HG03378 (cell line): ENCODE data around the gene RPGR.

Experiments
- ATAC-seq: cut with Tn5 transposase; IDR thresholded peaks from one replicate; pipeline ENCODE4 v1.9.1; 2021; ENCODE audit warnings: mild to moderate bottlenecking, moderate library complexity; ENCODE audit not compliant: unreplicated experiment

RPGR gene

DNA sequence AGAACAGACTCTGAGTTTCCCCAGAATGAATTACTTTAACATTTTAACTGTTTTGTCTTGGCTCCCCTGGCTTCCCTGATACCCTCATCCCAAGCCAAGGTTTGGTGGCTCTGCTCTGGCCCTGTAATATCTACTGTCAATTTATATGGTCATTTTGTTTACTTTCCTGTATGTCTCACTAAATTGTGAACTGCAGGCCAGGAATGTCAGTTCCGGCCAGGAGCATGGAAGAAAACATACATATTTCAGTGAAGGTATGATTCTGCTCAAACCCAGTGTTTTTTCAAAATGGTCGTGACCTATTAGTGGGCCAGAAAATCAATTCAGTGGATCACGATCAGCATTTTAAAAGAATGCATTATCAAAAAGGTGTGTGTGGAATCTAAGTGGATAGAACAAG, 1.2 kb downstream of the RPGR start:
- no peak for ATAC-seq

DNA sequence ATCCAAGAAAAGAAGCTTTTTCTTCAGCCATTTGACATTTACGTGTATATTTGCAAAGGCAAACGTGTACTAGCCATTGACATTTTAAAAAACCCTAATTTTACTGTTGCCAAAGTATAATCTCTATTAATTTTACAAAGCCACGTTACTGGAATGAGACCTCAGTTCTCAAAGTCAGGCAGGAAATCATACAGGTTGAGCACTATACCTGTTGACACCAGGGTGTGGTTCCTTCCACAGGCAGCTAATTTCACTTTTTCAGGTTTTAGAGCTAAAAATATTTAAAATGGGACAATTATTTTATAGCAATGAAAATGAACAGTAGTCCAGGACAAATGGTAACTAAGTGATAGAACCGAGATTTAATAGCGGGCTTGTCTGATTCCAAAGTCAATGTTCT, 6.5 kb downstream of the RPGR start:
- no peak for ATAC-seq

DNA sequence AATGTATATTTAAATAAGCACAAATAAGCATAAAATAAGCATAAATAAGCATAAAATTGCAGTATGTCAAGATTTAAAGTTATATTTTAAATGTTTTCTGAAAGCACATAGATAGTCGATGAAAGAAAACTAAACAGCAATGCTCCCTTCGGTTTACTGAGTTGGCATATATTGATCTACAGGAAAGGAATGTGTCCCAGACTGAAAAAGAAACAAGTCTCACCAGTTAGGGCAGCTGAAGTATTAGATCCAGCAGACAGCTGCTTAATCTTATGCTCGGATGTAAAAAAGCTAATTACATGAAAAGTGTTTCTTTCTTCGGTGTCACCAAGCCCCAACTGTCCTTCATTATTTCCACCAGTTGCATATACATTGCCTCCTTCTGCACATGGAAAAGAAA, 8.7 kb downstream of the RPGR start:
- ATAC-seq = no peak

DNA sequence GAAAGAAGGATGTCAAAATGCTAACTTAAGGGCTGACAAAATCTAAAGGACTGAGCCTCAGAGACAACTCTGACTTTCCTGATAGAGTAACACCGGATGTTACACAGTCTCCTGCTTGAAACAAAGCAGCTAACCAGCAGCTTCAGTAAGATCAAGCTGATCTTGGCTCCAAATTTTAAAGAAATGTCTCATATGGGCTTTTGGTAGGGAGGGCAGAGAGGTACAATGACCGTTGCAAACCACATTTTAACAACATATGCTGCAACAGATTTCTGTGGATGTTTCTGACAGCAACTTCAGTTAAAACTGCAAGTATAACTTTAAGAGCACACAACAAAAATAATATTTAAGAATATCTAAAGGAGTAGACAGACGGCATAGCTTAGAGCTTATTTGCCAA, 9.1 kb downstream of the RPGR start:
- ATAC-seq = no peak

DNA sequence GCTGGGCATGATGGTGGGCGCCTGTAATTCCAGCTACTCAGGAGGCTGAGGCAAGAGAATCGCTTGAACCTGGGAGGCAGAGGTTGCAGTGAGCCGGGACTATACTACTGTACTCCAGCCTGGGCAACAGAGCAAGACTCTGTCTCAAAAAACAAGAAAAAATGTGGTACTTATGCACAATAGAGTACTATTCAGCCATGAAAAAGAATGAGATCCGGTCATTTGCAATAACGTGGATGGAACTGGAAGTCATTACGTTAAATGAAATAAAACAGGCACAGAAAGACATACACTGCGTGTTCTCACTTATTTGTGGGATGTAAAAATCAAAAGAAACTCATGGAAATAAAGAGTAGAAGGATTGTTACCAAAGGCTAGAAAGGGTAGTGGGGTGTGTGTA, 12.1 kb downstream of the RPGR start:
- no peak for ATAC-seq

DNA sequence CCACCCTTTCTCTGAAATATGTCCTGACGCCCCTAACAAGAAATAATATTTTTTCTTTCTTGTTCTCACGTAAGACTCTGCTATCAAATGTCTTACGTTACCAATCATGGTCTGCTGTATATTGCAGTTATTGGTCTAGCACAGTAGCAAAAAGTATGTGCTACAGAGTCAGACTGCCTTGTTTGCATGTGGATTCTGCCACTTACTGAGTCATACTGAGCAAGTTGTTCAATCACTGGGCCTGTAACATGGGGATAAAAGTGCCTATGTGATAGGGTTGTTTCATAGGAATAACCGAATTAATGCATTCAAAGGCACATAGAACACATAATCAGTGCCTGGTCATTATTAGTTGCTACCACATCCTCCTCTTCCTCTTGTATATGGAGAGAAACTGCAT, 14.1 kb downstream of the RPGR start:
- no peak for ATAC-seq

DNA sequence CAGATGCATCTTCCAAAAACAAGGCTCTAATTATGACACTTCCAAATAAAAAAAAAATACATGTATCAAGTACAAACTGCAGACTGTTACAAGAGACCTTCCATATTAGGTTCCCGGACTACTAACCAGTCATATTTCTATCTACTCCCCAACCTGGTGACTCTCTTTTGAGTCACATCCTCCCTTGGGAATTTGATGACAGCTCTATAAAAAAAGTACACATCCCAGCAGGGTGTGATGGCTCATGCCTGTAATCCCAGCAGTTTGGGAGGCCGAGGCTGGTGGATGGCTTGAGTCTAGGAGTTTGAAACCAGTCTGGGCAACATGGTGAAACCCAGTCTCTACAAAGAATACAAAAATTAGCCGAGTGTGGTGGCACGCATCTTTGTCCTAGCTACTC, 14.9 kb downstream of the RPGR start:
- ATAC-seq = no peak

DNA sequence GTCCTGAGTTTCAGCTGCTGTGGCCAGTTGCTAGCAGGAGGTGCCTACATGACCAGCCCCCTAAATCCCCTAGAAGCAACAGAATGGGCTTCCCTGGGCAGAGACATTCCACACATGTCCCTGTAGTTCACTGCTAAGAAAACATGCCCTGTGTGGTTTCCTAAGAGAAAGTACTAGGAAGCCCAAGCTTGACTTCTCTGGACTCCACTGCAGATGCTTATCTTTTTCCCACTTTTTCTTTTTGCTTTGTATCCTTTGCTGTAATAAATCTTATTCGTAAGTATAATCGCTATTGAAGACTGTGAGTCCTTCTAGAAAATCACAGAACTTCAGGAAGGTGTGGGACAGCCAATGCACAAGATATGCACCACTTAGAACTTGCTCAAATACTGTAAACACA, 15.6 kb downstream of the RPGR start:
- ATAC-seq = no peak

DNA sequence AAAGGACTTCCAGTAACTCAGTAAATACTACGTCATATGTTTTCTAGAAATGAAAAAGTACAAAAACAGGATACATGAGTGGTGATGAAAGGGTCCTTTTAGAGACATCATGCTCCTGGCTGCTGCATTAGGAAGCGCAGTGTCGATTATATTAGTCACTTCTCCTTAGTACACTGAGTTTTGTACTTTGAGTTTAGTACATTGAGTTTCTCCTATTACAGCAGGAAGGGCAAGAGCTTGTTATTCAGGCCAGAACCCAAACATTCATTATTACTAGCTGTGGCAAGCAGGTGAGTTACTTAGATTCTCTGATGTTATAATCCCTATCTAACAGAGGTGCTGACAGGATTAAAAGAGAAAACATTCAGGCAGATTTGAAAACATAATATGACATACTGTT, 21.3 kb downstream of the RPGR start:
- no peak for ATAC-seq

DNA sequence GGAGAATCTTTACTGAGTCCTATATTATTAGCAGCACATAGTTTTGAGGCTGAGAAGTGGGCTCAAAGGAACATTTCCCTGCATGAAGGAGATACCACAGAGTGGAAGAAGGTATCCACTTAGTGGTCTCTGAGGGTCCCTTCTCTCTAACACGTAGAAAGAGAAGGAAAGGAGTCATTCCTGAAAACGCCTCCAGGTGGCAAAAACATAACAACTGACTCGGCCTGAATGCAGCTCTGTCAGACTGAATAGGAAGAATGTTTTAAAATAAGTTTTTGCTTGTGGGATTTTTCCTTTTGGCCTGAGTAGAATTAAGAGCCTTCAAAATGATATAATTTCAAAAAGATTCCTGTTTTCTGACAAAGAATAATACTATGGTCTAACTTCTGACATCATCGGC, 23.3 kb downstream of the RPGR start:
- no peak for ATAC-seq

DNA sequence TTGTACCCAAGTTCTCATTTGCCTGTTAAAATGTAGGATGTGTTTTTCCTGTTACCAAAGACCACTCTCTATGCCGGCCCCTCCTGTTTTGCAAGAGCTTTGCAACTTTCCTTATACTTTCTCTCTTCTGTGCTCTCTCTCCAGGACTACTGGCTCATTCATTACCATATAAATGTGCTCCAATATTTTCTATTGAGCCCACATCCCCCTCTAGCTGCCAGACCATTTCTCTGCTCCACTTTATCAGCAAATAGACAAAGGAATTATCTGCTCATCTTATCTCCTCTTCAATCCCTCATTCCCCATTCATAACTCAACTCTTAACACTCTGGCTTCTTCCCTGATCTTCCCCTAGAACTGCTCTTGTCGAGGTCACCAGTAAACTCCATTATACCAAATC, 33.6 kb downstream of the RPGR start:
- no peak for ATAC-seq

DNA sequence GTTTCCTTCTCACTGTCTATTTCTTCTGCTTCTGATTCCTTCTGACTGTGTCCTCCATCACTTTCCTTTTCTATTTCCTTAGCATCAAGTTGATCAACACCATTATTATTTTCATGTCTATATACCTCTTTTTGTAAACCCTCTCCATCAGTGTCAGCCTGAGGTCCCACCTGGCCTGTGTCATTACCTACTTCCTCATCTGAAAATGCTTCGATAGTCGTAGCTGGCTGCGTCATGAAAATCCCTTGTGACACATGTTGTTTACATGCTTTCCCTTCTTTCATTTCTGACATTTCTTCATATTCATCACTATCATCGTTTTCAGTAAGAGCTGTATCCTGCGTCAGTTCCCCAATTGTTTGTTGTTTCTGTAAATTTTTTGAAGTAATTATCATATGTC, 39.6 kb downstream of the RPGR start:
- no peak for ATAC-seq

DNA sequence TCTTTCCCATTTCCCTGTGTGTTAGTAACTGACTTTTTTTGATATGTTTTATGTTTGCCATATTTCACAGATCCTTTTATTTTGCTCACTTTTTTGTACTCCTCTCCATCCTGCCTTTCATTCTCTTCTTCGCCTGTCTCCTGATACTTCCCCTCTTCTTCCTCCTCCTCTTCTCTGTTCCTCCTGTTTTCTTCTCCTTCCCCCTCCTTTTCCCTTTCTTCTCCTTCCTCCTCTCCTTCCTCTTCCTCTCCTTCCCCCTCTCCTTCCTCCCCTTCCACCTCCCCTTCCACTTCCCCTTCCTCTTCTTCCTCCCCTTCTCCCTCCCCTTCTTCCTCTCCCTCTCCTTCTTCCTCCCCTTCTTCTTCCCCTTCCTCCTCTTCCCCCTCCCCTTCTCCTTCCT, 41.7 kb downstream of the RPGR start:
- ATAC-seq = no peak

DNA sequence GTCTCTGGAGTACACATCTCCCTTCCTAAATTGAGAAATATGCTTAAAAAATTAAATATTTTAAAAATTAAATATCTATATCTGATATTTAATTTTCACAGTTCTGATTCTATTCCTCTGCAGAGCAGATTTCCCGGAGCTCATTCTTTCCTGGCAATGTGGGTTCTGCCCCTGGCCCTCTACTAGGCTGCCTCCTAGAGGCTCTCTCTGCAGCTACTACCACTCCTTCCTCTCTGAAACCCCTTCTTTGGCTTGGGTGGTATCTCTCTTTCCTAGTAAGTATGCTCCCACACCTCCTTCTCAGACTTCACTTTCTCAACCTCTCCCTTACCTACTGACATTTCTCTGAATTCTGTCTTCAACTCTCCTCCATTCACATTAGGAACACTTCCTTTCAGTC, 45.3 kb downstream of the RPGR start:
- ATAC-seq = no peak

DNA sequence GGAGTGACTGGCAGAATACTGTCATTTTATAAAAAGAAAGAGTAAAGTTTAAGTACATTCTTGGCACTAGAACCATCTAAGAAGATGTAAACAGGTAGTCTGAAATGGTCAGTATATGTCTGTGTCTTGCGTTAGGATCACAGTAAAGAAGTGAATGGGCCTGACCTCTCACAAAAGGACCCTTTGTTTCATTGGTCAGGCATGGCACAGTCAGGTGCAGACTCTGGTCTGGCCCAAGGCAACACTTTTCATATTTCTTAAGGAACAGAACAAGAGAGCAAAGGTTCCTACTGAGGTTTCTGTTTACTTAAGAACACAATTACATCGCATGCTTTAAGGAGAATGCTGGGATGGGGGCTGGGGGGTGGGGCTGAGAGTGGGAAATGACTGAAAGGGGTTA, 48.1 kb downstream of the RPGR start:
- ATAC-seq = no peak

DNA sequence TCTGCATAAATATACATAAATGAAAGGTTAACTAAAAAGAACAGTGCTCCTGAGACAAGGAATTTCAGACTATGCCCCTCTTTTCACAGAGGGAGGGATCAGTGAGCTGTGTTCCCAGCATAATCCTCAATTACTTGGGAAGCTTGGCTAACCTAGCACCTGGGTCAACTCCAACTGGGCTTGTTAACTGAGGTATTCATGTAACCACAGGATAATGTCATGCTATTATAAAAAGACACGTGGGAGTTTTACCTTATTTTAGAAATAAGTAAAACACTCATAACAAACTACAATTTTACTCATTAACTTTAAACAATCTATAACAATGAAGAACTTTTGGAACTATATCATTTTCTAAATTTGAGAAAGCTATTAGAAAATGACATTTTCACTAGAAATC, 48.6 kb downstream of the RPGR start:
- ATAC-seq = no peak

DNA sequence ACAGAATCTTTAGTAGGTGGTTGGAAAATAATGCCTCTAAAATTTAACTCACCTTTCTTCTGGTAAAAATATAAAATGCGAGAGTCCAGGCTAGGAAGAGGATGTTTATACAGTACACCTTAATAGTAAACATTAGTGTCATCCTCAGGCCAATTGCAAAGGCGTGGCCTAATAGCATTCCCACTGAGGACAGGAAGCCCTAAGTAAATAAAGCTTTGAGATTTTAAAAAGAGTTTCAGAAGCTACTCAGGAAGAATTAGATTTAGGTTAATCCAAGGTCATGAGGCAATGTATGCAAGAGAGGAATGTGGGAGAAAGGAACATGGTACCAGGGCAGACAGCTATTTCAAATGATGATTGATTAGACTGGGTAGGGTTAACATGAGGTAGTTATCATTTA, 49.5 kb downstream of the RPGR start:
- no peak for ATAC-seq

DNA sequence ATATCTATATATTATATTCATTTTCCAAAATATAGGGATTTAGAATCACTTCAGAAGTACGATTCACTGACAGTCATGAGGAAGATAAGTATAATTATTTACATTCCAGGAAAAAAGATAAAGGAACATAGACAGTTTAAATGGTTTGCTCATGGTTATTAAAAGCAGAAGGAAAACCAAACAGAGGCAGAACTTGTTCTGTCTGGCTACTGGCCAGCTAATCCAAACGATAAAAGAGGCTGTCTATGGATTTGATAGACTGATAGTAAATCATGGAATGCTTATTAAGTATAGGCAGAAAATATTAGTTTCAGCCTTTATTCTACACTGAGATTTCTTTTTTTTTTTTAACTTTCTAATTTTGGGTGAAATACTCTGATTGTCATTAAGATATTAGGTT, 50.2 kb downstream of the RPGR start:
- ATAC-seq = no peak

DNA sequence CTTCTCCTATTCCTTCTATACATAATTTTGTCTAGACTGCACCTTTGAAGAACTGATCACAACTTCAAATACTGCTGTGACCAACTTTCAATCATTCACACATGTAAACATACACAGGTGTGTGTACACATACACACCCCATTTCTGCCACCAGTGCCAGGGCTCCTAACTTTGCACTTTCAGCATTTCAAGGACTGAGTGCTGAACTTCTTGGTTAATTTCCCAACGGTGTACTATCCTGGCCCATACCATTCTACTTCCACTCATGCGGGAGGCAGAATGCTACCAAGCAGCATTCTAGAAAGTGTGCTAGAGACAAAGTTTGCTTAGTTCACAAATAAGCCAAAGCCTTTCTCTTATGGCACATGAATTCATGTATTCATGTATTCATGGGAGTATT, 51.2 kb downstream of the RPGR start:
- no peak for ATAC-seq

DNA sequence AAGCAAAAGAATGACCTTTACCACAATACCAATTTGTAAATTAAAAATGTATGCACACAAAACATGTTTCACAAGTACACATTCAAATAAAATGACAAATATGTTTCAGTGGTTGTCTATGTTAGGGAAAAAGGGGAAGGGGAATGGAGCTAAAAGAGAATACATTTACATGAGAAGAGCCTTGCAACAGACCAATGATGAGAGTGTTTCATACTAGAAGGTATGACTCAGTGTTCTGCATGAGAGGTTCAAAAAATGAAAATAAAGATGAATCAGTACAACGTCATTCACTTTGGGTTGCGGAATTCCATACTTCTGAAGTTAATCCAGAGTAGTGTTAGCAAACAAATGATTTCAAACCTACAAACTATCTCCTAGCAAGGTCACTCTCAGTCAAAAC, 51.7 kb downstream of the RPGR start:
- ATAC-seq = peak; percentile 63

DNA sequence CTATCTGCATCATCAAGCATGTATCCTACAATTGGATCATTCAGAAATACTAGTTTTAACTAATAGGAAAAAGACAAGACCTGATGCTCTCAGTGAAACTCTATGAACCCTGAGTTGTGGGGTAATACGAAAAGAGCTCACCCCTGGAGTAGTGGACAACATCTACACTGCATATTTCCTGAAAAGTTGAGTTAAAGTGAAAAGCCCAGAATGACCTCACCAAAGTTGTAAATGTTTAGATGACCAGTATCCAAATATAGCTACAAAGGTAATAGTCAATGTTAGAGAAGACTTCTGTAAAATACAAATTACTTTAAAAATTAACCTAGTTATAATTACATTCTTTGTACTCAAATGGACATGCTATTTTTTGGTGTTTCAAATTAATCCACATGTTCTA, 53.9 kb downstream of the RPGR start:
- peak; percentile 51 for ATAC-seq

DNA sequence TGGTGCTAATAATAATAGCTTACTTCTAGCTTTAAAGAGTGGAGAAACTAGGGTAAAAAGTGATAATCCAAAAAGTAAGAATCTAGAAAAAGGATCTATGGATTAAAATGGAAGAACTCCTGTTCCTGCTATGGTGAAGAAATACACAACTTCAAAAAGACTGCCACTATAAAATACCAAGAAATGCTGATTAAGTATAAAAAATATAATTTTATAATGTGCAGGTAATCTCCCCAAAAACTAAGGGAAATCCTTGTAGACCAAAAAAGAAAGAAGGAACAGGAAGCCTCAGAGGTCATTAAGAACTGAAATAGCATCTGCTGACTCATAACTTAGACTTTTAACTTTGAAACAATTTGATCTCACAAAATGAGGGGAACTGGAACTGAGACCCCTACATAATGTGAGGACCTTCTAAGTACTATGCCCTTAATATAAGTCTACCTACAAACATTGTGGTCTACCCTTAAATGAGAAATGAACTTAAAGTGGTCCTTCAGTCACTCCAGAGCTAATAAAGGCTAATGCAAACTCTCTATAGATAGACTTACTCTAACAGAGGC, 56.1 kb downstream of the RPGR start:
- ATAC-seq = peak; percentile 72

DNA sequence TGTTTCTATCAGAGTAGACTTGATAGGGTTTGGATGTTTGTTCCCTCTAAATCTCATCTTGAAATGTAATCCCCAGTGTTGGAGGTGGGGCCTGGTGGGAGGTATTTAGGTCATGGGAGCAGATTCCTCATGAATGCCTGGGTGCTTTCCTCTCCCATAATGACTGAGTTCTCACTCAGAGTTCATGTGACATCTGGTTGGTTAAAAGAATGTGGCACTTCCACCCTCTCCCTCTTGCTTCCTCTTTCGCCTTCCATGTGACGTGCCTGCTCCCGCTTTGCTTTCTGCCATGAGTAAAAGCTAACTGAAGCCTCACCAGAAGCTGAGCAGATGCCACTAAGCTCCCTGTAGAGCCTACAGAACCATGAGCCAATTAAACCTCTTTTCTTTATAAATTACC, 59.3 kb downstream of the RPGR start:
- no peak for ATAC-seq
